Kidney tubule cell (primary cell): ENCODE data around the gene SFXN1.
A peak's percentile ranks its signal among the peaks of the same experiment; 100 is the strongest.

Source experiments
- DNase-seq: peaks from one replicate; pipeline ENCODE4 v3.0.0-alpha.2; 2018; ENCODE audit warnings: low spot score

SFXN1 gene

GRCh38 chr5:175466700-175467318 lies 11.6 kb upstream of the SFXN1 start:
- DNase-seq: no peak

- no peak for DNase-seq
Observed at GRCh38 chr5:175467983-175468690, 10.2 kb upstream of the SFXN1 start.

- no peak for DNase-seq
Observed at GRCh38 chr5:175468892-175469291, 9.5 kb upstream of the SFXN1 start.

- no peak for DNase-seq
Observed at GRCh38 chr5:175469916-175470315, 8.4 kb upstream of the SFXN1 start.

GRCh38 chr5:175470781-175471180 lies 7.6 kb upstream of the SFXN1 start:
- no peak for DNase-seq

- no peak for DNase-seq
Observed at GRCh38 chr5:175471196-175471595, 7.2 kb upstream of the SFXN1 start.

GRCh38 chr5:175471628-175472027 lies 6.7 kb upstream of the SFXN1 start:
- DNase-seq: no peak

GRCh38 chr5:175472378-175472777 lies 6.0 kb upstream of the SFXN1 start:
- no peak for DNase-seq

GRCh38 chr5:175475248-175475647 lies 3.1 kb upstream of the SFXN1 start:
- DNase-seq: no peak

GRCh38 chr5:175477440-175477839 lies 920 bp upstream of the SFXN1 start:
- no peak for DNase-seq

GRCh38 chr5:175478008-175478383 lies 364 bp upstream of the SFXN1 start:
- peak; percentile 8 for DNase-seq

- DNase-seq: no peak
Observed at GRCh38 chr5:175479125-175479881, 943 bp downstream of the SFXN1 start.

GRCh38 chr5:175483337-175483736 lies 5.0 kb downstream of the SFXN1 start:
- DNase-seq: no peak

- no peak for DNase-seq
Observed at GRCh38 chr5:175484322-175484721, 6.0 kb downstream of the SFXN1 start.

GRCh38 chr5:175484829-175485228 lies 6.5 kb downstream of the SFXN1 start:
- DNase-seq: peak; percentile 25

- no peak for DNase-seq
Observed at GRCh38 chr5:175485631-175486030, 7.3 kb downstream of the SFXN1 start.

- DNase-seq: no peak
Observed at GRCh38 chr5:175487514-175488222, 9.3 kb downstream of the SFXN1 start.

- DNase-seq: no peak
Observed at GRCh38 chr5:175489693-175490443, 11.5 kb downstream of the SFXN1 start.

- DNase-seq: no peak
Observed at GRCh38 chr5:175491223-175491622, 12.9 kb downstream of the SFXN1 start.

- DNase-seq: no peak
Observed at GRCh38 chr5:175493260-175493659, 14.9 kb downstream of the SFXN1 start.

GRCh38 chr5:175493726-175494125 lies 15.4 kb downstream of the SFXN1 start:
- DNase-seq: no peak
